ENCODE data around the gene FXYD1.

- TF ChIP-seq CTCF (IDR thresholded peaks at IDR 0.05) (no peak), POLR2A (IDR thresholded peaks at IDR 0.05) (no peak)
Measured at GRCh38 chr19:35143818-35144217, 5.2 kb downstream of the FXYD1 start.
